ENCODE measurements around the gene SPOCK3.

GRCh38 chr4:166977596-166977995, 256.7 kb downstream of the SPOCK3 start:
- TF ChIP-seq, protein P1, sequence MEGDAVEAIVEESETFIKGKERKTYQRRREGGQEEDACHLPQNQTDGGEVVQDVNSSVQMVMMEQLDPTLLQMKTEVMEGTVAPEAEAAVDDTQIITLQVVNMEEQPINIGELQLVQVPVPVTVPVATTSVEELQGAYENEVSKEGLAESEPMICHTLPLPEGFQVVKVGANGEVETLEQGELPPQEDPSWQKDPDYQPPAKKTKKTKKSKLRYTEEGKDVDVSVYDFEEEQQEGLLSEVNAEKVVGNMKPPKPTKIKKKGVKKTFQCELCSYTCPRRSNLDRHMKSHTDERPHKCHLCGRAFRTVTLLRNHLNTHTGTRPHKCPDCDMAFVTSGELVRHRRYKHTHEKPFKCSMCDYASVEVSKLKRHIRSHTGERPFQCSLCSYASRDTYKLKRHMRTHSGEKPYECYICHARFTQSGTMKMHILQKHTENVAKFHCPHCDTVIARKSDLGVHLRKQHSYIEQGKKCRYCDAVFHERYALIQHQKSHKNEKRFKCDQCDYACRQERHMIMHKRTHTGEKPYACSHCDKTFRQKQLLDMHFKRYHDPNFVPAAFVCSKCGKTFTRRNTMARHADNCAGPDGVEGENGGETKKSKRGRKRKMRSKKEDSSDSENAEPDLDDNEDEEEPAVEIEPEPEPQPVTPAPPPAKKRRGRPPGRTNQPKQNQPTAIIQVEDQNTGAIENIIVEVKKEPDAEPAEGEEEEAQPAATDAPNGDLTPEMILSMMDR (IDR thresholded peaks at IDR 0.05), result no peak
- no peak for TF ChIP-seq POLR2A (IDR thresholded peaks at IDR 0.05)
